ENCODE results near the gene DICER1.
"Not testable (repeated sequence)": the region's sequence is repeated elsewhere in the genome, so short reads cannot be mapped to it uniquely, and the experiment has no call there.

DICER1 gene

DNA sequence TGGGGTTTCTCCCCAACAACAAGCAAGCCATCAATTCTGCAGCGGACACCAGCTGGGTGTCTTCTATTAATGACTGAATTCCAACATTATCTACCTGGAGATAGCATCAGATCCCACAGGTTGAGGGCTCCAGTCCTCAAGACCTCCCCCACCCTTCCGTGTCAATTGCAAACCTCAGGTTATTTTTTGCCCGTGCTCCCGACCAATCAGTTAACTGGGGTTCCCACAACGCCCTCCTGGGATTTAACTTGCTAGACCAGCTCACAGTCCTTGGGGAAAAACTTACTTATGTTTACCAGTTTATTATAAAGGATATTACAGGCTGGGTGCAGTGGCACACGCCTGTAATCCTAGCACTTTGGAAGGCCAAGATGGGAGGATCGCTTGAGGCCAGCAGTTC is 9.7 kb downstream of the DICER1 start:
- no peak for DNase-seq

DNA sequence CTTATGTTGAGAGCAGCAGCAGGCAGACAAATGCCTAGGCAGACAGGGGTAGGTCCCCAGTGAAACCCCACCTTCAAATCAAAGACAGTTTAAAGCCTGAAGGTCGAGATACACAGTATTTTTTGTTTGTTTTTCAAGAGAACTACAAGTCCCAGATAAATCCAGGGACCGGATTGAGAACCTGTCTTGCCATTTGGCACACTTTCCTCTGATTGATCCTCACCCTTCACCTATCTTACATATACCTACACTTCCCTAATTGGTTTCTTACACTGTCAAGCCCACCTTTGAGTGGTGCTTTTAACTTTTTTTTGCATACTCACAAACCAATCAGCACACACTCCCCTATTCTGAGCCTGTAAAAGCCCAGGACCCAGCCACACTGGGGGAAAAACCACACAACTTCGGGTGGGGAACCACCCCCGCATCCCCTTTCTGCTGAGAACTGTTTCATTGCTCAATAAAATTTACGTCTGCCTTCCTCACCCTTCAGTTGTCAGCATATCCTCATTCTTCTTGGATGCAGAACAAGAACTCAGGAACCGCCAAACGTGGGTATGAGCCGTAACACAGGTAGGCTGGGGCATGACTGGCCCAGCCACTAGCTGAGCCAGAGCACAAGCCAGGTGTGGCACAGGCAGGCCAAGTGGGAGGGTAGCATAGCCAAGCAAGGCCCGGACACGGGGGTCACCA is 11.1 kb downstream of the DICER1 start:
- DNase-seq = no peak

DNA sequence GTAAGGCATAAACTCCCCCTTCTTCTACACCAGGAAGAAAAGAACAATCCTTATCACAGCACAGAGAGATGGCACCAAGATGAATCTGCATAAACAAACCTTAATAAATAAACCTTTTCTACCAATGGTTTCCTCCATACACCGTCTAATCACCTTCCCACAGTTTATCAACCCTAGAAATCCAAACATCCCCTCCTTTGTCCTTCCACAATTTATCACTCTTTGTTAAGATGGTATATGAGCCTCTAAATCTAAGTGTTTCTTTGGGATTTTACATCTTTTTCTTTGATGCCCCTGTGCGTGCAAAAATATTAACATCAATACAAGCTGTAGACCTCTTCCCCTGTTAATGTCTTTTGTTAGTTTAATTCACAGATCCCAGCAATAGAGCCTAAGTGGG is 12.5 kb downstream of the DICER1 start:
- no peak for DNase-seq

DNA sequence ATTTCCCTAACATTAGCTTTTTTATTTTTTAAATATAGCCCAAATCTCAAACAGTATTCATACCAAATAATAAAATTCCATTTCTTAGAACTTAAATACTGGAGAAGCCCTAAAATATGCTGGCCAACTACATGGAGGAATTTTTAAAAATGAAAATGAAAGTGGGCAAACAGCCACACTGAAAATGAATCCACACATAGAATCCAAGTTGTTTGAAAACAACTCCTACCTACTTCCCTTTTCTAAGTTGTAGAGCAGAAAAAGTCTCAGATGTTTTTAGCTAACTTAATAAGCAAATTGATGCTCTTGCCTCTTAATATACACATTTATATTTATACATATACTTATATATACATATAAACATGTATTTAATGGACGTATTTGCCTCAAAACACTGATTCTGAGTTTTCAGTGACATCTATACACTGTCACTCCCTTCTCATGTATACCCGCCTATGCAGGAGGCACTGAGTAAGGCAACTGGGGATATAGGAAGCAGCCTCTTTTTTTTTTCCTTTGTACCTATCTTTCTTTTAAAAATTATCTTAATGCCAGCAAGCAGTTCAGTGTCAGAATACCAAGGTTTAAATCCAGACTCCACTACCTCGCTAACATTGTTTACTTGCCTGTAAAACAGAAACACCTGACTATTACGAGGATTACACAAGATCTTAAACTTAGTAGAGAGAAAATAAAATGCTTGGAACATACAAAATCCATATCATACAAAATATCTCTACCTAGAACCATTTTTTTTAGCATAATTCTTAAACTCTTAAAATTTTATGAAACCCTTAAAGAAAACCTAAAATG is 13.3 kb downstream of the DICER1 start:
- no peak for DNase-seq

DNA sequence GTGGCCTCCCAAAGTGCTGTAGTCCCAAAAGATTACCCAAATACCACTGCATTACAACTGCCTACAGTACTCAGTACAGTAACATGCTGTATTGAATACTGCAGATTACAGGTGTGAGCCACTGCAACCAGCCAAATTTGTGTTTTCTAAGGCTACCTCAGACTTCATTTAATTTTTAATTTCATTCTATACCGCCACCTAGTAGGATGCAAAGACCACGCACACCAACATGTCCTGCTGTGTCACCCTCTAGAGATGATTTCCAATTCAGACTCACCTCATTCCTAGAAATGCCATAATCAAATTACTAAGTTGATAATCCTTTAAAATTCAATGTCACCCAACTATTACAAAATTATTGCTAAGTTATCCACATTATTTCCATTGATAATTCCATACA is 15.1 kb downstream of the DICER1 start:
- DNase-seq = no peak

DNA sequence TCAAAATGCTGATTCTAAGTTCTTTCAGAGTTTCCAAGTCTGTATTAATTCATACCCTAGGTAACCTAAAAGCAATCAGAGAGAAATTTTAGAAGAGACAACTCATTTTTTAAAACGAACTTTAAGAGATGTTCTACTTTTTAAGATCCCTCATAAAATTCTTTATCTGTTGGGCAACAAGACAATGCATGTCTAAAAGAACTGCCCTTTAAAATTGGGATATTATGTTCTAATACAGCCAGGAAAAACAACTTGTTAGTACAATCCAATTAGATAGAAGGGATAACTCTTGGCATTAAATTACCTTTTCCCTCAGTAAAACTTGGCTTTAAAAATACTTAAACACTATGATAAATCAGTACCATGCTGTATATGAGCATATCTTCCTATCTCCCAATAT is 15.6 kb downstream of the DICER1 start:
- DNase-seq = no peak

DNA sequence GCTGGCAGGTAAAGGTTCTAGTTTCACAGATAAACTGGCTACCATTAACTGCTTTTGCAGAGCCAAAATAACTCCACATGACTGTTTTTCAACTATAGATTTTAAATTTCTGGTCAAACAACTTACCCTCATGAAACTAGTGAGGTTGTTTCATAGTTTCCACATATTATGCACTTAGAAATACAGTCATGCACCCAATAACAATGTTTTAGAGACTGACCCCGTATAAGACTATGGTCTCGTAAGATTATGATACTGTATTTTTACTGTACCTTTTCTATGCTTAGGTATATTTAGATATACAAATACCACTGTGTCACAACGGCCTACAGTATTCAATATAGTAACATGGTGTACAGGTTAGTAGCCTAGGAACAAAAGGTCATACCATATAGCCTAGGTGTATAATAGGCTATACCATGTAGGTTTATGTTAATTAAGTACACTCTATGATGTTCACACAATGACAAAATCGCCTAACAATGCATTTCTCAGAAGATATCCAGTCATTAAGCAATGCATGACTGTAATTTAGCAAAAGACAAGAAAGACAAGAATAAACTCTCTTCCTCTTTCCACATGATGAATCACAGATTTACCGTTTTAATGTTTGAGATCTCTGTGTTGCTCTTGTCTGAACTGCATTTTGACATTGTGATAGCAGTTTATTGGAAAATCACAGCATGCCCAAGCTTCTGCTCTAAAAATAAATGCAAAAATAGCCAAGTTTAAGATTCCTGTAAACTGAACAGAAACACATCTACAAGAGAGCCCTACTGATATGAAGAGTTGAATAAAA is 17.1 kb downstream of the DICER1 start:
- DNase-seq = no peak

DNA sequence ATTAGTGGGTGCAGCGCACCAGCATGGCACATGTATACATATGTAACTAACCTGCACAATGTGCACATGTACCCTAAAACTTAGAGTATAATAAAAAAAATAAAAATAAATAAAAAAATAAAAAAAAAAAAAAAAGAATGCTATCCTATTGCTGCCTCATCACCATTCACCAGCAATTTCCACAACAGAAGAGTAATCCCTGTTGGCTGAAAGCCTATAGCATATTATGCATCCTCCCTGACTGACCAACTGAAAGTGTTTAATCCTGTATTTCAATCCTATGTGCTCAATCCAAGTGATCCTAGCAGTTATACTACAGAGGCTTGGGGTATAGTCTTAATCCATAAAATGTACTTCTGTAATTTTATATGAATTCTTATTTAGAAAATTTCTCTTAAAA is 18.5 kb downstream of the DICER1 start:
- DNase-seq = no peak

DNA sequence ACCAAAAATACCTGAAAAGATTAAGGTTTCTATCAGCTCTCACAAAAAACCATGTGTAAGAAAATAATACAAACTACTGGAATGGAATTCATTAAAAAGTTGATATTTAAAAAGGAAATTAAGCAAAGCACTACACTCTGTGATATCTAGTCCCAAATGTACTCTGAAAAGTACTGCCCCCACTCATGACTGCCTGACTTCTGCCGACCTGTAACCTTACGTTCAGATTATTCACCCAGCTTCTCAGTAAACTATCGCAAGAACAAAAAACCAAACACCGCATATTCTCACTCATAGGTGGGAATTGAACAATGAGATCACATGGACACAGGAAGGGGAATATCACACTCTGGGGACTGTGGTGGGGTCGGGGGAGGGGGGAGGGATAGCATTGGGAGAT is 18.9 kb downstream of the DICER1 start:
- DNase-seq = not testable (repeated sequence)

DNA sequence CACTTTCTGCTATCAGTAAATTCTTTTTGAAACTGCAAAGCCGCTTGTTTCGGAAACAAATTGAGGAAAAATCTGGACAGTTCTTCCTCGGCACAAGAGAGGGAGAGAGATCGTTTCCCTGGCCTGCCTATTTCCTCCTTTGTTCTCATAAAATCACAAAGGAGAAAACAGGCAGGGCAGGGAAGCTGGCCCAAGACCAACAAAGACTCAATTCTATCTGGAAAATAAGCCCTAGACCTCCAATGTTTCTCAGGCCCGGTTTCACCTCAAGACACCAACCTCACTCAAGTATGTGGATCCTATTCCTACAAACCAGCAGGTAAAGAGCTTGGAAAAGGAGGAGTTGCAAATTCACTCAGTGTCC is 19.5 kb downstream of the DICER1 start:
- DNase-seq = no peak

DNA sequence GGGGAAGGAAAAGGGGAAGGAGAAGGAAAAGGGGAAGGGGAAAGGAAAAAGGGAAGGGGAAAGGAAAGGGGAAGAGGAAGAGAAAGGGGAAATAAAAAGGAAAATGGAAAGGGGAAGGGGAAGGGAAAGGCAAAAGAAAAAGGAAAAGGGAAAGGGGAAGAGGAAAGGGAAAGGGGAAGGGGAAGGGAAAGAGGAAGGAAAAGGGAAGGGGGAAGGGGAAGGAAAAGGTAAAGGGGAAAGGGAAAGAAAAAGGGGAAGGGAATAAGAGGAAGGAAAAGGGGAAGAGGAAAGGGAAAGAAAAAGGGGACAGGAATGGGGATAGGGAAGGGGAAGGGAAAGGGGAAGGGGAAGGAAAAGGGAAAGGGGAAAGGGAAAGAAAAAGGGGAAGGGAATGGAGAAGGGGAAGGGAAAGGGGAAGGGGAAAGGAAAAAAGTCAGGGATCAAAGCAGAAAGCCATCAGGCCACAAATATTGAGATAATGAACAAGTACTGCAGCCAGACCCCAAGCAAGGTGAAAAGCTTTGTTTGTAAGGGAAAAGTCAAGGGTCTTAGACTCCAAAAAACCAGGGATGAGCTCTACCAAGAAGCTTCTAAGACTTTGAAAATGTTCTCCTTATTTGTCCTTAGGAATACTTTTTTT is 20.0 kb downstream of the DICER1 start:
- DNase-seq = no peak

DNA sequence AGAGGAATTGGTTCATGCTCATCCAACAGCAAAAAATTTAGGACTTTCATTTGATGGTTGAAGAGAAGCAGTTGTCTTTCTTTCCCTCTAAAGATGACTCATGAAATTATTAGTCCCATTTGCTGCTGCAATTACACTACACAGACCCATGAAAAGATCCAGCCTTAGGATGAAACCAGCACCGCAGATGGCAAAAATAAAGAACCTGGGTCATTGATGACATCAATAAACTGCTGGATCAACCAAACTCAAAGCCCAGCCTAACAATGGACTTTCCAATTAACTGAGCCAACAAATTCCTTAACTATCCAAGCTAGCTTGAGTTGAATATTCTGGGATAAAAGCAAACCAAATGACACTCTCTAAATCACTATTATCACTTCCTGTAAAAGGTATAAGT is 20.7 kb downstream of the DICER1 start:
- no peak for DNase-seq

DNA sequence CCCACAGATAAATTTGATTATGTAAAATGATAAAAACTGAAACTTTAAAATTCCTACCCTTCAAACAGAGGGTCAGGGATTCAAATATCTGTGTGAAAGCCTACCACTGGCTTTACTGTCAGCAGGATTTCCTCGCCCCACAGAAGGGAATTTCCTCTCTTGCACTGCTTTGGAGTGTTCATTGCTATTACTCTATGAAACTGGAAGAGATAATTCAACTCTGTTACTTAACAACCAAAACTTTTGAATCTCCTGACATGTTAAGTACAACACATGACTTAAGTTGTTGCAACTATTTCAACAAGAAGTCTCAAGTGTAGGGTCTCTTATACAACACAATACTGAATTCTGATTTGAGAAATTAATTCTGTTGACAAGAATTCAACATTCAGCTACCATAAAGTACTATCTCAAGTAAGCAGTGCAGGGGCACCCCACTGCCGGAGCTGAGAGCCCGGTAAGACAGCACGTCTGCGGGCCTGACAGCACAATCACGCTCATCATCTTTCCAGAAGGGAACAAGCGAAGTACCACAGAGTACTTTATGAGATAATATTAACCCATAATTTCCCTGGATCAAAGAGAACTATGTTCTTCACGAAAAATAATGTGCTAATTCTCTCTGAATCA is 22.9 kb downstream of the DICER1 start:
- DNase-seq = no peak

DNA sequence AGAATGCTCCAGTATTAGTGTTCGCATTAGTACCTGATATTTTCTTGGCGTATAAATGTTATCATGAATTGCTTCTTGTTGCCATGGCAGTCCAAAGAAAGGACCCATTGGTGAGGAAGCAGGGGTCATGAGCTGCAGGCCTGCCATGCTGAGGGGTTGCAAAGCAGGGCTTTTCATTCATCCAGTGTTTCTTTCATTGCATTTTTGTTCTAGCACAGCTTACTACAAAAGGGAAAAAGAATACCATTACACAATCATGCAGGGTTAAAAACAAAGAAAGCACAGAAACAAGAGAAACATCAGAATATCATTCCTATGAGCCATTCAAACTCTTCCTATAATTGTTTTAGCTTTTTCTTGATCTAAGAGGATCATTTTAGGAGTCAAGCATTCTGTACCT is 24.0 kb downstream of the DICER1 start:
- DNase-seq = no peak

DNA sequence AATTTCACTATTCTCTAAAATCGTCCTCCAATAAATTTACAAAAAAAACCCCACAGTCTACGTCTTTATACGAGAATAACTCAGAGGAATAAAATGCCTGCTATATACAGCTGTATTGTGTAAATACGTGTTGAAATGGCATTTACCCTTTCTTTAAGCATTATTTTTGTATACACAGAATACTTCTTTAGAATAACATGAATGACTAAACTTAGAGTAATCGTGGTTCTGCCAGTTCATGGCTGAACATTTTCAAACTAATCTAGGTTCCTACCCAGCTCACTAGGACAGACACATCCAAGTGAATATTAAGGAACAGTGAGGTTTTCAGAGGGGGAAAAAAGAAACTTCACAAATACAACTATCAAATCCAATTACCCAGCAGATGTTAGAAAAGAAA is 24.6 kb downstream of the DICER1 start:
- no peak for DNase-seq

DNA sequence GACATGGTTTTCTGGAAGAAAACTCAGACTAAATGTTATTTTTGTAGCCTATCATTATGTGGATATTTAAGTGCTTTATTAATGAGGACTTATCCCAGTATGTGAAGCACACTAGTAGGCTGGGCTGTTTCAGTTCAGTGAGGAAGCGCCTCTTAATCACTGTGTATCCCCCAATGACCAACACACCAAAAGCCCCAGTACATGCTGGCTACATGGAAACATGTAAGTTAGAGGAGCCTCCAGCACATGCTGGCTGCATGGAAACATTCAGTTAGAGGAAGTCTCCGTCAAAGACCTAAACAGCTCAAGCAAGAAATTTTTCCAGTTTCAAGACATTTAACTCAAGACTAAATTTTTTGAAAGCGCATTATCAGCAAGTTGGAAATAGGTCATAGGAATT is 26.8 kb downstream of the DICER1 start:
- DNase-seq = no peak

DNA sequence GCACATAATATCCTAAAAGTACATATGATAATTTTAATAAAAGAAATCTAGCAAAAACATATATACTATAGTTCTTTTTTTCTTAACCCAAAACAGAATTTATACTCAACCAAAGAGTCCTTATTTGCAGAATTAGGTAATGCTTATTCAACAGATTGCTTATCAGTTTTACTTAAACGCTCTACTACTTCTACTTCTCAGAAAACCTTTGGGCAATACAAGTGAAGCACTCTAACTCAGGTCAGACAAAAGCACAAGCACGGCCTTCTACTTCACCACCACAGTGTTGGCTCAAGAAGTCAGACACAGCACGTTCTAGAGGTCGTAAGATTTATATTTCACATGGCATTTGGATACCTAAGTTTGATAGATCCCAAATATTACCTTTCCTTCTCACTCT is 29.2 kb downstream of the DICER1 start:
- no peak for DNase-seq

DNA sequence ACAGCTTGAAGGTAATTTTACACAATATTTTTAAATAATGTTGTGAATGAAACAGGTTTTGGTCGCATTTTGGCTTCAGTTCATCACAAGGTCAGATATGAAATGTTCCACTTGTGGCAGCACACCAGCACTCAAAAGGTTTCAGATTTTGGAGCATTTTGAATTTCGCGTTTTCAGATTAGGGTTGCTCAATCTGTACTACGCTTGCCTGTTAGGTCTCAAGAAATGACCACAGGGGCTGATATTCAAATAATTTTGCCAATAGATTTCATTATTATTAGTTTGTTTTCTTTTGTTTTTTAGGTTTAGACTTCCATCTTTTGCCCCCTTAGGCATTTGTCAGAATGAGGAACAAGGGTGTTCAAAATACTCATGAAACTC is 29.8 kb downstream of the DICER1 start:
- DNase-seq = no peak

DNA sequence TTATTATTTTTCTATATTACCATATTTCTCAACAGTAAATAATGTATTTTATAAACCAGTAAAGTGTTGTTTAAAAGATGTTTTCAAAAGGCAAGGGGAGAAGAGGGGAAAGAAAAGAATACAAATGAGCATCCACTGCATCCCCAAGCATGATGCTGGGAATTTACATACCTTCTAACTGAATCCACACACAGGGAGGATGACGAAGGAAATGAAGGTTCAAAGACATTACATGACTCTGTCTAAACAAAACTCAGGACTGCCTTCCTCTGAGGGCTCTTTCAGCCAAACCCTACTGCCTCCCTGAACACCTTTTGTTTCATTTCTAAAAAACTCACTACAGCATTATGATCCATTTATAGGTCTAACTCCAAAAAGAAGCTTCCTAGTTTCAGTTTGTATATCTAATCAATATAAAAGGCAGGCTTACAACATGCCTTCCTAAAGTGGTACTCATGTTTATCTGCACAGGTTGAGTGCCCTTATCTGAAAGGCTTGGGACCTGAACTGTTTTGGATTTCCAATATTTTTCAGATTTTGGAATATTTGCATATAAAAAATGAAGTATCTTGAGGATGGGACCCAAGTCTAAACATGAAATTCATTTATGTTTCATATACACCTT is 30.3 kb downstream of the DICER1 start:
- no peak for DNase-seq

DNA sequence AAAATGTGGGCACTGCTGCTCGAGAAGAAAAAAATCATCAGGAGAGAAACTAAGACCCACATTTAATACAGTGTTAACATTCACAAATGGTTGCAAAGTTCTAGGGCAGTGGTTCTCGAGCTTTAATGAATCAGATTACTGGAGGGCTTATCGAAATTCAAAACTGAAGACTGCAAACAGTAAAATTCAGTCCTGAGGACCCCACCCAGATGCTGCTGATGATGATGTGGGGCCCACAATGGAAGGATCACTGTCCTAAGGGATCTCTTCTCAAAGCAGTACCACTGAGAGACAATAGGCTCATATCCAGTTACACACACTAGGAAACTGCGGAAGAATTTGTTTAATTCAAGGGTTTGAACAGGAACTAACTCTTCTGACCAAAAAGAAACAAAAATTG is 31.4 kb downstream of the DICER1 start:
- no peak for DNase-seq

DNA sequence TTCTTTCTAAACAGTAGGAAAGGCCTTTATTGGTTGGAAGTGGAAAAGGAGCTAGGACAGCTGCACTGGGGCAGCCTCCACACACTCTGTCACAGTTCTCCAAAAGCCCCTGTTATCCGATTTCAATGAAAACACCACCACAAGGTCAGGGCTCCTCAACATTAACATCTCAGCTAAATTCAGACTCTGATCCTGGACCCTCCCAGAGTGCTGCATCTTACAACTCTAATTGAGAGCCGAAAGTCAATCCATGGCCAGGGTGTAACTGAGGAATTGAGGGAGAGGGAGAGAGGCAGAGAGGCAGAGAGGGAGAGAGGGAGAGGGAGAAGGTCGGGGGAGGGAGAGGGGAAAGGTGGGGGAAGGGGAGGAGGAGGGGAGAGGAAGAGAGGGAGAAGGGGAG is 32.1 kb downstream of the DICER1 start:
- no peak for DNase-seq

DNA sequence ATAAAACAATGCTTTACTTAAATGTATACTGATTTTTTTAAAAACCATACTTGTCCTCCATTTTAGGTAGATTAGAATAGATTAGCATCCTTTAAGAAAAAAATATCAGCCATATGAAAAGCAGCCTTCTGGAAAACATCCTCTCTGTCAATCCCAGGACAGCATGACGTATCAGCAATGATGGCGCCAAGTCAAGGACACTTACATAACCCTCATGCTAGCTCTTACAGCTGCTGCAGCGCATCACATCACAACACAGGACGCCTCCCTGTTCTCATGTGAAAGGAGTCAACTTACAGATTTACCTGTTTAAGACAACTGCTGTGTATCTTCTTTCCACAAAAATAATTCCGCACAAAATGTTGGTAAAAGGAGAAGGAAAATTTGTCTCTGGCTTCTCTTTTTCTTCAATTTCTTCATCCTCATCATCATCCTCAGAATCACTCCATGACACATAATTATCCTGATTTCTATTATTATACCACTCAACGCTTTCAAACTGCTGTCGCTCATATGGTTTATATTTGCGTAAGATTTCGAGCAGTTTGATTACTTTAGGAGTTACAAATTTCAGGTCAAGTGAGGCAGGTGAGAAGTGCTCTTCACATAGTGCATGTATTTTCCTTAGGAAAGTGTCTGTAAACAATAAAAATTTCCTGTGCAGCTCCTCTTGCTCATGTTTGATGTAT is 33.3 kb downstream of the DICER1 start:
- no peak for DNase-seq
